ENCODE measurements around the gene MCC.

DNA sequence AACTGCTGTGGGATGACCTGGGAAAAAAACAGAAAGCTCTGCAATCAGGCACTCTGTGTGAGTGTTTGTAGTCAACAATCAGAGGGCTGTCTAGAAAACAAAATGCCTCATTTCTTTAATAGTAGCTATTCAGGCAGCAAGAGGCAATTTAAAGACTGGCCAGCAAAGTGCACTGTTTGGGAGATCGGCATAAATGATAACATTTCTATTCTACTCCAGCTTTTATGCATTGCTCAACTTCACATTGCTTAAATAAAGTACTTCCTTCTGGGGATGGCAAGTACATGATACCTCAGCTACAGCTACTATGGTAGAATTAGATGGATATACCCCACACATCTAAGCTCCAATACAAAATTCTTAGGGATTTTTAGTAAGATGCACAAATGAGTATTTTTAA lies 318.5 kb downstream of the MCC start:
- TF ChIP-seq, protein P1, sequence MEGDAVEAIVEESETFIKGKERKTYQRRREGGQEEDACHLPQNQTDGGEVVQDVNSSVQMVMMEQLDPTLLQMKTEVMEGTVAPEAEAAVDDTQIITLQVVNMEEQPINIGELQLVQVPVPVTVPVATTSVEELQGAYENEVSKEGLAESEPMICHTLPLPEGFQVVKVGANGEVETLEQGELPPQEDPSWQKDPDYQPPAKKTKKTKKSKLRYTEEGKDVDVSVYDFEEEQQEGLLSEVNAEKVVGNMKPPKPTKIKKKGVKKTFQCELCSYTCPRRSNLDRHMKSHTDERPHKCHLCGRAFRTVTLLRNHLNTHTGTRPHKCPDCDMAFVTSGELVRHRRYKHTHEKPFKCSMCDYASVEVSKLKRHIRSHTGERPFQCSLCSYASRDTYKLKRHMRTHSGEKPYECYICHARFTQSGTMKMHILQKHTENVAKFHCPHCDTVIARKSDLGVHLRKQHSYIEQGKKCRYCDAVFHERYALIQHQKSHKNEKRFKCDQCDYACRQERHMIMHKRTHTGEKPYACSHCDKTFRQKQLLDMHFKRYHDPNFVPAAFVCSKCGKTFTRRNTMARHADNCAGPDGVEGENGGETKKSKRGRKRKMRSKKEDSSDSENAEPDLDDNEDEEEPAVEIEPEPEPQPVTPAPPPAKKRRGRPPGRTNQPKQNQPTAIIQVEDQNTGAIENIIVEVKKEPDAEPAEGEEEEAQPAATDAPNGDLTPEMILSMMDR (IDR thresholded peaks at IDR 0.05; ENCODE audit: insufficient read depth, low read depth, low read length): no peak
- TF ChIP-seq EZH2 (IDR thresholded peaks at IDR 0.05; ENCODE audit: insufficient read depth, low read length): no peak
